SK-N-SH treated with all-trans-retinoic acid at 6 μM for 48 hours (cell line): ENCODE results near the gene CHRNA1.

Experiments
- ATAC-seq: fragments of 200-7000 bp; cut with Tn5 transposase; 3 replicates; pipeline ENCODE4 v1.9.1; 2020; ENCODE audit warnings: mild to moderate bottlenecking, moderate library complexity
- BACH2 ChIP-seq: fragments of 250-450 bp; sonication (Bioruptor Pico); IDR thresholded peaks from 2 replicates; pipeline ENCODE4 v1.9.0; 2021; ENCODE audit warnings: mild to moderate bottlenecking, borderline replicate concordance
- CSDC2 ChIP-seq: fragments of 250-450 bp; sonication (Bioruptor Pico); IDR thresholded peaks from 2 replicates; pipeline ENCODE4 v1.5.0; 2020; ENCODE audit warnings: mild to moderate bottlenecking, moderate library complexity
- ESRRG ChIP-seq: fragments of 250-450 bp; sonication (Bioruptor Pico); IDR thresholded peaks from 2 replicates; pipeline ENCODE4 v1.6.1; 2021; ENCODE audit warnings: mild to moderate bottlenecking
- GLIS3 ChIP-seq: fragments of 250-450 bp; sonication (Bioruptor Pico); IDR thresholded peaks from 2 replicates; pipeline ENCODE4 v1.5.0; 2020; ENCODE audit warnings: mild to moderate bottlenecking, moderate library complexity
- OSR1 ChIP-seq: fragments of 250-450 bp; sonication (Bioruptor Pico); IDR thresholded peaks from 2 replicates; pipeline ENCODE4 v1.8.0; 2022; ENCODE audit warnings: moderate library complexity, mild to moderate bottlenecking, inconsistent platforms
- RARB ChIP-seq: fragments of 250-450 bp; sonication (Bioruptor Pico); IDR thresholded peaks from 2 replicates; pipeline ENCODE4 v1.8.0; 2021; ENCODE audit warnings: mild to moderate bottlenecking, moderate library complexity
- SNAI2 ChIP-seq: fragments of 250-450 bp; sonication (Bioruptor Pico); IDR thresholded peaks from 2 replicates; pipeline ENCODE4 v1.5.0; 2020; ENCODE audit warnings: mild to moderate bottlenecking, moderate library complexity
- TCF4 ChIP-seq: fragments of 250-450 bp; sonication (Bioruptor Pico); IDR thresholded peaks from 2 replicates; pipeline ENCODE4 v1.8.0; 2021; ENCODE audit warnings: mild to moderate bottlenecking, moderate library complexity, borderline replicate concordance
- TOX ChIP-seq: fragments of 250-450 bp; sonication (Bioruptor Pico); IDR thresholded peaks from 2 replicates; pipeline ENCODE4 v1.8.0; 2021; ENCODE audit warnings: mild to moderate bottlenecking, moderate library complexity, borderline replicate concordance
- ZFP3 ChIP-seq: fragments of 250-450 bp; sonication (Bioruptor Pico); IDR thresholded peaks from 2 replicates; pipeline ENCODE4 v1.5.0; 2020; ENCODE audit warnings: mild to moderate bottlenecking, moderate library complexity
- ZFP30 ChIP-seq: fragments of 450-650 bp; formaldehyde crosslinking; IDR thresholded peaks from 2 replicates; pipeline ENCODE4 v1.5.0; 2022; ENCODE audit warnings: mild to moderate bottlenecking, moderate library complexity
- ZNF565 ChIP-seq: fragments of 450-650 bp; formaldehyde crosslinking; conservative IDR thresholded peaks from 2 replicates; pipeline ENCODE4 v1.5.0; 2020; ENCODE audit warnings: low read depth, mild to moderate bottlenecking, moderate library complexity
- ZNF70 ChIP-seq: fragments of 450-650 bp; formaldehyde crosslinking; IDR thresholded peaks from 2 replicates; pipeline ENCODE4 v1.5.0; 2020; ENCODE audit warnings: mild to moderate bottlenecking, moderate library complexity
- ZNF8 ChIP-seq: fragments of 450-650 bp; formaldehyde crosslinking; IDR thresholded peaks from 2 replicates; pipeline ENCODE4 v1.5.0; 2020; ENCODE audit warnings: mild to moderate bottlenecking, moderate library complexity
- TF ChIP-seq, protein P1 (sequence below): fragments of 250-450 bp; sonication (Bioruptor Pico); IDR thresholded peaks from 2 replicates; pipeline ENCODE4 v1.5.0; 2020; ENCODE audit warnings: mild to moderate bottlenecking, moderate library complexity
- TF ChIP-seq, protein P2 (sequence below): fragments of 250-450 bp; sonication (Bioruptor Pico); IDR thresholded peaks from 2 replicates; pipeline ENCODE4 v1.5.1; 2021; ENCODE audit warnings: mild to moderate bottlenecking, moderate library complexity
- TF ChIP-seq, protein P3 (sequence below): fragments of 250-450 bp; sonication (Bioruptor Pico); IDR thresholded peaks from 2 replicates; pipeline ENCODE4 v1.5.1; 2020; ENCODE audit warnings: low read depth, mild to moderate bottlenecking, moderate library complexity
- TF ChIP-seq, protein P4 (sequence below): fragments of 250-450 bp; sonication (Bioruptor Pico); IDR thresholded peaks from 2 replicates; pipeline ENCODE4 v1.8.0; 2021; ENCODE audit warnings: low read depth, mild to moderate bottlenecking, moderate library complexity, borderline replicate concordance
- TF ChIP-seq, protein P5 (sequence below): fragments of 250-450 bp; sonication (Bioruptor Pico); IDR thresholded peaks from 2 replicates; pipeline ENCODE4 v1.8.0; 2020; ENCODE audit warnings: mild to moderate bottlenecking, moderate library complexity, borderline replicate concordance

Gene CHRNA1

DNA sequence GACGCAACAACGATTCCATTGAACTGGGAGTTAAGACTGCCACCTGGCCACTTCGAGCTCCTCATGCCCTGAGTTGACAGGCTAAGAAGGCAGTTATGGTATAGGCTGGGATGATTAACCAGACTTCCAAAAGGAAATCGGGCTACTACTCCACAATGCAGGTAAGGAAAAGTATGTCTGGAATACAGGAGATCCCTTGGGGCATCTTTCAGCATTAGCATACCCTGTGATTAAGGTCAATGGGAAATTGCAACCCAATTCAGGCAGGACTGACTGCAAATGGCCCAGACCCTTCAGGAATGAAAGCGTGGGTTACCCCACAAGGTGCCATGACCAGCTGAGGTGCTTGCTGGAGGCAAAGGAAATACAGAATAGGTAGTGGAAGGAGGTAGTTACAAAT, 19.1 kb downstream of the CHRNA1 start (continued):
- TF ChIP-seq, protein P1, sequence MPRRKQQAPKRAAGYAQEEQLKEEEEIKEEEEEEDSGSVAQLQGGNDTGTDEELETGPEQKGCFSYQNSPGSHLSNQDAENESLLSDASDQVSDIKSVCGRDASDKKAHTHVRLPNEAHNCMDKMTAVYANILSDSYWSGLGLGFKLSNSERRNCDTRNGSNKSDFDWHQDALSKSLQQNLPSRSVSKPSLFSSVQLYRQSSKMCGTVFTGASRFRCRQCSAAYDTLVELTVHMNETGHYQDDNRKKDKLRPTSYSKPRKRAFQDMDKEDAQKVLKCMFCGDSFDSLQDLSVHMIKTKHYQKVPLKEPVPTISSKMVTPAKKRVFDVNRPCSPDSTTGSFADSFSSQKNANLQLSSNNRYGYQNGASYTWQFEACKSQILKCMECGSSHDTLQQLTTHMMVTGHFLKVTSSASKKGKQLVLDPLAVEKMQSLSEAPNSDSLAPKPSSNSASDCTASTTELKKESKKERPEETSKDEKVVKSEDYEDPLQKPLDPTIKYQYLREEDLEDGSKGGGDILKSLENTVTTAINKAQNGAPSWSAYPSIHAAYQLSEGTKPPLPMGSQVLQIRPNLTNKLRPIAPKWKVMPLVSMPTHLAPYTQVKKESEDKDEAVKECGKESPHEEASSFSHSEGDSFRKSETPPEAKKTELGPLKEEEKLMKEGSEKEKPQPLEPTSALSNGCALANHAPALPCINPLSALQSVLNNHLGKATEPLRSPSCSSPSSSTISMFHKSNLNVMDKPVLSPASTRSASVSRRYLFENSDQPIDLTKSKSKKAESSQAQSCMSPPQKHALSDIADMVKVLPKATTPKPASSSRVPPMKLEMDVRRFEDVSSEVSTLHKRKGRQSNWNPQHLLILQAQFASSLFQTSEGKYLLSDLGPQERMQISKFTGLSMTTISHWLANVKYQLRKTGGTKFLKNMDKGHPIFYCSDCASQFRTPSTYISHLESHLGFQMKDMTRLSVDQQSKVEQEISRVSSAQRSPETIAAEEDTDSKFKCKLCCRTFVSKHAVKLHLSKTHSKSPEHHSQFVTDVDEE (CRISPR knock-in tag): no peak
- TF ChIP-seq RARB: no peak
- TF ChIP-seq, protein P2, sequence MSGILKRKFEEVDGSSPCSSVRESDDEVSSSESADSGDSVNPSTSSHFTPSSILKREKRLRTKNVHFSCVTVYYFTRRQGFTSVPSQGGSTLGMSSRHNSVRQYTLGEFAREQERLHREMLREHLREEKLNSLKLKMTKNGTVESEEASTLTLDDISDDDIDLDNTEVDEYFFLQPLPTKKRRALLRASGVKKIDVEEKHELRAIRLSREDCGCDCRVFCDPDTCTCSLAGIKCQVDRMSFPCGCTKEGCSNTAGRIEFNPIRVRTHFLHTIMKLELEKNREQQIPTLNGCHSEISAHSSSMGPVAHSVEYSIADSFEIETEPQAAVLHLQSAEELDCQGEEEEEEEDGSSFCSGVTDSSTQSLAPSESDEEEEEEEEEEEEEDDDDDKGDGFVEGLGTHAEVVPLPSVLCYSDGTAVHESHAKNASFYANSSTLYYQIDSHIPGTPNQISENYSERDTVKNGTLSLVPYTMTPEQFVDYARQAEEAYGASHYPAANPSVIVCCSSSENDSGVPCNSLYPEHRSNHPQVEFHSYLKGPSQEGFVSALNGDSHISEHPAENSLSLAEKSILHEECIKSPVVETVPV (CRISPR knock-in tag): no peak
- TF ChIP-seq, protein P3, sequence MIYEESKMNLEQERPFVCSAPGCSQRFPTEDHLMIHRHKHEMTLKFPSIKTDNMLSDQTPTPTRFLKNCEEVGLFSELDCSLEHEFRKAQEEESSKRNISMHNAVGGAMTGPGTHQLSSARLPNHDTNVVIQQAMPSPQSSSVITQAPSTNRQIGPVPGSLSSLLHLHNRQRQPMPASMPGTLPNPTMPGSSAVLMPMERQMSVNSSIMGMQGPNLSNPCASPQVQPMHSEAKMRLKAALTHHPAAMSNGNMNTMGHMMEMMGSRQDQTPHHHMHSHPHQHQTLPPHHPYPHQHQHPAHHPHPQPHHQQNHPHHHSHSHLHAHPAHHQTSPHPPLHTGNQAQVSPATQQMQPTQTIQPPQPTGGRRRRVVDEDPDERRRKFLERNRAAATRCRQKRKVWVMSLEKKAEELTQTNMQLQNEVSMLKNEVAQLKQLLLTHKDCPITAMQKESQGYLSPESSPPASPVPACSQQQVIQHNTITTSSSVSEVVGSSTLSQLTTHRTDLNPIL (CRISPR knock-in tag): no peak

DNA sequence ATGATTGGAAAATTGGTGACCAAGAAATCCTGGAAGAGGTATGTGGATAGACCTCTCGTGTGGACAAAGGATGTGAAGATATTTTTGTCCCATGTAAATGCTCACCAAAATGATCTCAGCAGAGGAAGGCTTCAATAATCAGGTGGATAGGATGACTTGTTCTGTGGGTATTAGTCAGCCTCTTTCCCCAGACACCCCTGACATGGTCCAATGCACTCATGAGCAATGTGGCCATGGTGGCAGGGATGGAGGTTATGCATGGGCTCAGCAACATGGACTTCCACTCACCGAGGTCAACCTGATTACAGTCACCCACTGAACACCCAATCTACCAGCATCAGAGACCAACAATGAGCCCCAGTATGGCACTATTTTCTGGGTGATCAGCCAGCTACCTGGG, 20.2 kb downstream of the CHRNA1 start:
- ATAC-seq: no peak
- TF ChIP-seq TOX (CRISPR knock-in tag): no peak
- TF ChIP-seq SNAI2 (CRISPR knock-in tag): no peak
- TF ChIP-seq, protein P2 (CRISPR knock-in tag): no peak
- no peak for TF ChIP-seq BACH2 (CRISPR knock-in tag)
- TF ChIP-seq RARB: no peak
- no peak for TF ChIP-seq ZFP30
- TF ChIP-seq, protein P4, sequence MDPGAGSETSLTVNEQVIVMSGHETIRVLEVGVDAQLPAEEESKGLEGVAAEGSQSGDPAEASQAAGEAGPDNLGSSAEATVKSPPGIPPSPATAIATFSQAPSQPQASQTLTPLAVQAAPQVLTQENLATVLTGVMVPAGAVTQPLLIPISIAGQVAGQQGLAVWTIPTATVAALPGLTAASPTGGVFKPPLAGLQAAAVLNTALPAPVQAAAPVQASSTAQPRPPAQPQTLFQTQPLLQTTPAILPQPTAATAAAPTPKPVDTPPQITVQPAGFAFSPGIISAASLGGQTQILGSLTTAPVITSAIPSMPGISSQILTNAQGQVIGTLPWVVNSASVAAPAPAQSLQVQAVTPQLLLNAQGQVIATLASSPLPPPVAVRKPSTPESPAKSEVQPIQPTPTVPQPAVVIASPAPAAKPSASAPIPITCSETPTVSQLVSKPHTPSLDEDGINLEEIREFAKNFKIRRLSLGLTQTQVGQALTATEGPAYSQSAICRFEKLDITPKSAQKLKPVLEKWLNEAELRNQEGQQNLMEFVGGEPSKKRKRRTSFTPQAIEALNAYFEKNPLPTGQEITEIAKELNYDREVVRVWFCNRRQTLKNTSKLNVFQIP (CRISPR knock-in tag): no peak
- no peak for TF ChIP-seq ZNF70
- no peak for TF ChIP-seq ZNF565
- TF ChIP-seq TCF4 (CRISPR knock-in tag): no peak
- TF ChIP-seq OSR1: no peak
- no peak for TF ChIP-seq ESRRG (CRISPR knock-in tag)
- no peak for TF ChIP-seq ZFP3 (CRISPR knock-in tag)
- TF ChIP-seq CSDC2: no peak
- TF ChIP-seq ZNF8 (CRISPR knock-in tag): no peak

DNA sequence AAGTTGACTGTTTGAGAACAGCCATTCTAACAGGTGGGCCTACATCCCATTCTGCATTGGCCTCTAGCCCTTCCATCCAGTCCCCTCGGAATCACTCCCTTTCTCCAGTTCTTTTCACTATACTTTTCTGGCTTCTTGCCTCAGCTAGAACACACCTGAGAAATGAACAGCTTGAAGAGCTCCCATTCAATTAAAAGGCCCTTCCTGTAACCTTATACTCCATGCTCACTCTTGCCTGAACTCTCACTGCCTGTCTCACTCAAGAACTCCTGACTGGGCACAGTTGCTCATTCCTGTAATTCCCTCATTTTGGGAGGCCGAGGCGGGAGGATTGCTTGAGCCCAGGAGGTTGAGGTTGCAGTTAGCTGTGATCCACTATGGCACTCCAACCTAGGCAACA, 23.6 kb downstream of the CHRNA1 start:
- TF ChIP-seq, protein P5, sequence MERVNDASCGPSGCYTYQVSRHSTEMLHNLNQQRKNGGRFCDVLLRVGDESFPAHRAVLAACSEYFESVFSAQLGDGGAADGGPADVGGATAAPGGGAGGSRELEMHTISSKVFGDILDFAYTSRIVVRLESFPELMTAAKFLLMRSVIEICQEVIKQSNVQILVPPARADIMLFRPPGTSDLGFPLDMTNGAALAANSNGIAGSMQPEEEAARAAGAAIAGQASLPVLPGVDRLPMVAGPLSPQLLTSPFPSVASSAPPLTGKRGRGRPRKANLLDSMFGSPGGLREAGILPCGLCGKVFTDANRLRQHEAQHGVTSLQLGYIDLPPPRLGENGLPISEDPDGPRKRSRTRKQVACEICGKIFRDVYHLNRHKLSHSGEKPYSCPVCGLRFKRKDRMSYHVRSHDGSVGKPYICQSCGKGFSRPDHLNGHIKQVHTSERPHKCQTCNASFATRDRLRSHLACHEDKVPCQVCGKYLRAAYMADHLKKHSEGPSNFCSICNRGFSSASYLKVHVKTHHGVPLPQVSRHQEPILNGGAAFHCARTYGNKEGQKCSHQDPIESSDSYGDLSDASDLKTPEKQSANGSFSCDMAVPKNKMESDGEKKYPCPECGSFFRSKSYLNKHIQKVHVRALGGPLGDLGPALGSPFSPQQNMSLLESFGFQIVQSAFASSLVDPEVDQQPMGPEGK (CRISPR knock-in tag): no peak
- no peak for TF ChIP-seq GLIS3 (CRISPR knock-in tag)
- TF ChIP-seq ZFP3 (CRISPR knock-in tag): no peak
- no peak for ATAC-seq

DNA sequence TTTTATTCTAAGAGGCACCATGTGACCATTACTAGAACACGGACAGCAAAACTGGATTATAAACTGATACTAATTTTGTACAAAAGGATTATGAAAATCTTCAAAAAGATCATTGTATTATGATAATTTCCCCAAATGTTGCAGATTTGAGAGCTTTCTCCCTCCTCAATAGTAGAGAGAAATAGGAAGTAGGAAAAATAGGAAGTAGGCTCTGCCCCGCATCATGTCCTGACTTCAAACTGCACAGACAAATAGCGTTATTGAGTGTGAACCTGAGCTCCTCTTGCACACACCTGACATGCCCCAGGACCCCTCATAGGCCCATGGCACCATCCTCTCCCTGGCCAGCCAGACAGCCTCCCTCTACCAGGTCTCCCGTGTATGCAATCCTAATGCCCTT, 25.4 kb downstream of the CHRNA1 start:
- no peak for TF ChIP-seq GLIS3 (CRISPR knock-in tag)
- TF ChIP-seq RARB: no peak
- no peak for ATAC-seq
